GM12878 (cell line): ENCODE measurements around the gene NT5DC4.
A peak's percentile ranks its signal among the peaks of the same experiment; 100 is the strongest.

ENCODE experiments used
- BRCA1 ChIP-seq: IDR thresholded peaks from 2 replicates; pipeline ENCODE4 v1.6.1; 2011; ENCODE audit warnings: low read depth, low read length, improper control_type of control experiment
- CTCF ChIP-seq, 3 experiments: IDR thresholded peaks in 2 of 3; conservative IDR thresholded peaks in 1 of 3; 2 replicates each; pipeline ENCODE4 v1.5.1; 2011; ENCODE audit warnings: low read depth in 3 of 3, low read length in 3 of 3, mild to moderate bottlenecking in 3 of 3, control low read depth in 2 of 3, moderate library complexity in 2 of 3, inconsistent platforms in 1 of 3, mixed read lengths in 1 of 3; ENCODE audit not compliant: control insufficient read depth in 2 of 3, insufficient read depth in 1 of 3; ENCODE audit errors: extremely low read depth in 1 of 3
- RB1 ChIP-seq: fragments of 450-650 bp; formaldehyde crosslinking; IDR thresholded peaks from 2 replicates; pipeline ENCODE4 v1.6.1; 2017; ENCODE audit warnings: mild to moderate bottlenecking, borderline replicate concordance
- RBBP5 ChIP-seq: fragments of 200-600 bp; sonication (generic); conservative IDR thresholded peaks from 2 replicates; pipeline ENCODE4 v1.6.1; 2016
- TCF12 ChIP-seq: IDR thresholded peaks from 2 replicates; pipeline ENCODE4 v1.6.1; 2011; ENCODE audit warnings: low read depth, mild to moderate bottlenecking, low read length
- USF2 ChIP-seq: IDR thresholded peaks from 2 replicates; pipeline ENCODE4 v1.6.1; 2011; ENCODE audit warnings: low read depth, low read length, improper control_type of control experiment, borderline replicate concordance

GRCh38 chr2:112692495-112692911 is 28.3 kb upstream of the NT5DC4 start:
- TF ChIP-seq TCF12 = peak; percentile 38; the same call in 1 of the 2 replicates
- no peak for TF ChIP-seq RBBP5
- TF ChIP-seq CTCF (IDR thresholded peaks at IDR 0.05 in 2 of 3, conservative IDR thresholded peaks at IDR 0.05 in 1 of 3; ENCODE audit: control insufficient read depth in 2 of 3, extremely low read depth in 1 of 3, insufficient read depth in 1 of 3, low read depth in 3 of 3, low read length in 3 of 3) = no peak
- no peak for TF ChIP-seq RB1
- peak; percentile 55; the same call in 1 of the 2 replicates for TF ChIP-seq USF2
- no peak for TF ChIP-seq BRCA1
